Sigmoid colon (tissue), 7 donors: ENCODE measurements around the gene RACGAP1. TPM values are rescaled to one million over a fixed set of nuclear protein-coding genes. Genes with fewer than 3 reads are reported as not detected.

Source experiments
- DNase-seq: peaks from one replicate; pipeline ENCODE4 v3.0.0-alpha.2; 2019
- H3K27ac ChIP-seq, 4 donors: fragments of 200-600 bp; sonication (generic); one replicate each; pipeline ENCODE4 v1.5.1; 2016 to 2019; ENCODE audit warnings: mild to moderate bottlenecking in 1 of 4
- H3K27me3 ChIP-seq, 3 donors: fragments of 200-600 bp; sonication (generic); one replicate each; pipeline ENCODE4 v1.5.1; 2019; ENCODE audit warnings: mild to moderate bottlenecking in 1 of 3
- H3K36me3 ChIP-seq, 4 donors: fragments of 200-600 bp; sonication (generic); one replicate each; pipeline ENCODE4 v1.5.1; 2016 to 2019
- H3K4me1 ChIP-seq, 4 donors: fragments of 200-600 bp; sonication (generic); one replicate each; pipeline ENCODE4 v1.5.1; 2017 to 2019
- H3K4me3 ChIP-seq, 4 donors: fragments of 200-600 bp; sonication (generic); one replicate each; pipeline ENCODE4 v1.5.1; 2017 to 2019; ENCODE audit warnings: mild to moderate bottlenecking in 2 of 4, moderate library complexity in 1 of 4
- H3K9me3 ChIP-seq, 4 donors: fragments of 200-600 bp in 3 of 4; sonication (generic) in 3 of 4; one replicate each; pipeline versions ENCODE4 v1.5.1 to v1.6.1; 2013 to 2019
- EP300 ChIP-seq, 4 donors: sonication (generic); formaldehyde crosslinking; IDR thresholded peaks; one replicate each; pipeline ENCODE4 v1.6.1; 2017; ENCODE audit warnings: antibody characterized with exemption in 4 of 4
- POLR2A ChIP-seq, 2 donors: fragments of 450-650 bp; IDR thresholded peaks; one replicate each; pipeline ENCODE4 v1.6.1; 2016; ENCODE audit warnings: antibody characterized with exemption in 2 of 2, mild to moderate bottlenecking in 2 of 2, moderate library complexity in 2 of 2
- POLR2AphosphoS5 ChIP-seq, 4 donors: sonication (generic); formaldehyde crosslinking; IDR thresholded peaks; one replicate each; pipeline ENCODE4 v1.6.1; 2017; ENCODE audit warnings: antibody characterized with exemption in 4 of 4
- WGBS, 2 donors: extraction: QIAGEN DNeasy Blood & Tissue Kit; methylation state at CpG; one replicate each; pipeline ENCODE4 v1.1.7; 2013; 5-methylcytosine and 5-hydroxymethylcytosine counted together
- intact Hi-C: fragments of 100-400 bp; cut with DNase I; formaldehyde crosslinking; loops from one replicate; pipeline ENCODE4 v1.15.1; 2023
- polyA plus RNA-seq, 3 donors: library from polyadenylated mRNA; stranded (reverse); fragments of 200-250 nt; gene quantifications; one replicate each; pipeline ENCODE4 v1.2.3, GENCODE V29; 2013
- total RNA-seq, 4 donors: library from RNA; depleted of rRNA; stranded (reverse); fragments of >200 nt; gene quantifications; one replicate each; pipeline ENCODE4 v1.1.0, GENCODE V29; 2016
- TF ChIP-seq, protein P1 (sequence below), 4 experiments: fragments of 450-650 bp in 3 of 4; fragments of 200-600 bp in 1 of 4; IDR thresholded peaks; one replicate each; pipeline ENCODE4 v1.5.1; 2016 to 2019; ENCODE audit warnings: antibody characterized with exemption in 4 of 4, mild to moderate bottlenecking in 3 of 4, moderate library complexity in 2 of 4
- donor health status: healthy with polysubstance abuse.
- donor health status: Bipolar disorder and iron deficiency.
- donor health status: healthy.

The RACGAP1 gene
- total and polyA plus RNA-seq, 7 donors, result 4.8 to 42.6 (median 22.5) TPM

DNA sequence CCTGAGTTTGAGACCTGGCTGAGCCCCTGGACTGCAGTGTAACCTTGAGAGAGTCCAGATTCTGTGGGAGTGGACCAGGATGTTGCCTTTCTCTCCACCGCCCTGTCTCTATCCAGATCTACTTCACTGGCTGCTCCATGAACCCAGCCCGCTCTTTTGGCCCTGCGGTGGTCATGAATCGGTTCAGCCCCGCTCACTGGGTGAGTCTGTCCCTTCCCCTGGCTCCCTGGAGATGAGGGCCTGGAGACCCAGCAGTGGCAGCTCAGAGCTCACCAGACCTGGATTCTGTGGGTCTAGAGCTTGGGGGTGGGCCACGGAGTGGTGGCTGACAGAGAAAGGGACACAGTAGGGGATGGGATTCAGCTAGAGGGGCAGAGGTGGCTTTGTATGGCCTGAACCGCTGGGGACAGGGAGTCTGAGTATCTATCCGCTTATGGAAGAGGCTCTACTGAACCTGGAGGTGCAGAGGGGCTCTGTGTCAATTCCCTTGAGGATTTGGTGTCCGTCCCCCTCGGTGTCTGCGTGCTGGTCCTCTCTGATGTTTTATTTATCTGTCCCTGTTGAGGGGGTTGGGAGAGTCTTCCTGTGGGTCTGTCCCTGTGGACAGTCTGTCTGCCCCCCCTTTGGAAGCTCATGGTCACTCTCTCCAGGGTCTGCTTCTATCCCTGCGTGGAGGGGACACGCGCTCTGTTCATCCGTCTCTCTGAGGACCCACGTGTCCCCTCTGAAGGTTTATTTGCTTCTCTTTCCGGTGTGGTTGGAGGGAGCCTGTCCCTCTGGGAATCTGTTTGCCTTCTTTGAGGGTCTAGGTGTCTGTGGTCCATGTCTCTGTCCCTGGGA is 61.1 kb downstream of the RACGAP1 start:
- intact Hi-C loops, result loop anchor here (10.0 kb wide), 1 partner anchor 189 kb away; no protein-coding TSS in a partner anchor
- Histone ChIP-seq H3K36me3 (no peaks in the 10 kb centered on the region), H3K27ac (no peak overlapping the region), H3K9me3 (no peaks in the 10 kb centered on the region), H3K27me3 (peaks cover 19 to 47% (median 25%) of the 10 kb centered on the region in 3 donors), H3K4me3 (no peak overlapping the region), H3K4me1 (peaks cover 0 to 20% (median 19%) of the 10 kb centered on the region in 4 donors)
- TF ChIP-seq, protein P1, sequence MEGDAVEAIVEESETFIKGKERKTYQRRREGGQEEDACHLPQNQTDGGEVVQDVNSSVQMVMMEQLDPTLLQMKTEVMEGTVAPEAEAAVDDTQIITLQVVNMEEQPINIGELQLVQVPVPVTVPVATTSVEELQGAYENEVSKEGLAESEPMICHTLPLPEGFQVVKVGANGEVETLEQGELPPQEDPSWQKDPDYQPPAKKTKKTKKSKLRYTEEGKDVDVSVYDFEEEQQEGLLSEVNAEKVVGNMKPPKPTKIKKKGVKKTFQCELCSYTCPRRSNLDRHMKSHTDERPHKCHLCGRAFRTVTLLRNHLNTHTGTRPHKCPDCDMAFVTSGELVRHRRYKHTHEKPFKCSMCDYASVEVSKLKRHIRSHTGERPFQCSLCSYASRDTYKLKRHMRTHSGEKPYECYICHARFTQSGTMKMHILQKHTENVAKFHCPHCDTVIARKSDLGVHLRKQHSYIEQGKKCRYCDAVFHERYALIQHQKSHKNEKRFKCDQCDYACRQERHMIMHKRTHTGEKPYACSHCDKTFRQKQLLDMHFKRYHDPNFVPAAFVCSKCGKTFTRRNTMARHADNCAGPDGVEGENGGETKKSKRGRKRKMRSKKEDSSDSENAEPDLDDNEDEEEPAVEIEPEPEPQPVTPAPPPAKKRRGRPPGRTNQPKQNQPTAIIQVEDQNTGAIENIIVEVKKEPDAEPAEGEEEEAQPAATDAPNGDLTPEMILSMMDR (IDR thresholded peaks at IDR 0.05), result no peak
- no peak for TF ChIP-seq POLR2AphosphoS5 (IDR thresholded peaks at IDR 0.05)
- TF ChIP-seq POLR2A (IDR thresholded peaks at IDR 0.05), result no peak
- no peak for TF ChIP-seq EP300 (IDR thresholded peaks at IDR 0.05)
- WGBS, 2 donors, result 82 to 88% methylated on average over 16 to 17 of the region's 17 CpGs
- no peak for DNase-seq

DNA sequence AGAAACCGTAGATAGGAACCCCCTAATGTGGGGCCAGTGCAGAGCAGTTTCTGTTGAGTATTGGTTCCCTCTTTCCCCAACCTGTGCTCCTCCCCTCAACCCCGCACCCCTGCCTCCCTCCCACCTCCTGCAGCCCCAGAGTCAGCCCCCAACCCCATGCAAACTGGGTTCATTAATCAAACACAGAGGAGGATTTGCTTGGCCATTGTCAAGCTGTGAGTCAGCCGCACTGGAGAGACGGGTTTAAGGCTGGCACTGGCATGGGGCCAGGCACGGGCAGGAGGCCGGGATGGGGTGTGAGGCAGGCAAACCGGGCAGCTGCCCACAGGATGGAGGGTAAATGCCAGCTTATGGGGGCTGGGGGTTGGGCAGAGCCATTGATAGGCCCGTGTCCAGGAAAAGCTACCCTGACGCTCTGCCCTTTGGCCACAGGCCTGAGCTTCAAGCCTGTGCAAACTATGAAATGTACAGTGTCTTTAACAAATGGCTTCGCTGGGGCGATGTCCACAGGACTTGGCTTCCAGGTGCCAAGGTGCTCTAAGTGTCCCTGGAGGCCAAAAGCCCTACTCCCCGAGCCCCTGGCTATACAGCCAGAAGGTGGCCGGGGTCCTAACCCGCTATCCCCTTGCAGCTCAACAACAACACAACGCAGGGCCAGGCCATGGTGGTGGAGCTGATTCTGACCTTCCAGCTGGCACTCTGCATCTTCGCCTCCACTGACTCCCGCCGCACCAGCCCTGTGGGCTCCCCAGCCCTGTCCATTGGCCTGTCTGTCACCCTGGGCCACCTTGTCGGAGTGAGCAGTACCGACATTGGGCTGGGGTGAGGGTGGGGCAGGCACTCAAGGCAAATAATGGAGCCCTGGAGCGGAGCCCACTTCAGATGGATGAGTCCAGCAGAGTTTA is 62.2 kb downstream of the RACGAP1 start:
- intact Hi-C loops, result loop anchor here (10.0 kb wide), 1 partner anchor 188 kb away; no protein-coding TSS in a partner anchor
- Histone ChIP-seq H3K4me1 (peaks cover 0 to 20% (median 19%) of the 10 kb centered on the region in 4 donors), H3K27me3 (peaks cover 22 to 48% (median 36%) of the 10 kb centered on the region in 3 donors), H3K27ac (no peak overlapping the region), H3K36me3 (no peaks in the 10 kb centered on the region), H3K9me3 (no peaks in the 10 kb centered on the region), H3K4me3 (no peak overlapping the region)
- DNase-seq, result no peak
- WGBS, 2 donors, result 52 to 75% methylated on average over 21 of the region's 21 CpGs
- TF ChIP-seq POLR2A (IDR thresholded peaks at IDR 0.05), result no peak
- no peak for TF ChIP-seq EP300 (IDR thresholded peaks at IDR 0.05)
- TF ChIP-seq POLR2AphosphoS5 (IDR thresholded peaks at IDR 0.05), result no peak
- TF ChIP-seq, protein P1 (IDR thresholded peaks at IDR 0.05), result no peak

- Histone ChIP-seq H3K36me3 (no peaks in the 10 kb centered on the region), H3K9me3 (no peaks in the 10 kb centered on the region), H3K27ac (no peak overlapping the region), H3K27me3 (peaks cover 22 to 57% (median 37%) of the 10 kb centered on the region in 3 donors), H3K4me3 (peak overlapping the region in 1 of 4 donors; percentile 18), H3K4me1 (peaks cover 0 to 13% (median 12%) of the 10 kb centered on the region in 4 donors)
- TF ChIP-seq POLR2A (IDR thresholded peaks at IDR 0.05) (no peak), POLR2AphosphoS5 (IDR thresholded peaks at IDR 0.05) (no peak), EP300 (IDR thresholded peaks at IDR 0.05) (no peak)
- TF ChIP-seq, protein P1 (IDR thresholded peaks at IDR 0.05), result no peak
- 63 to 78% methylated on average over 37 of the region's 37 CpGs for WGBS, 2 donors
- no peak for DNase-seq
- intact Hi-C loops, result loop anchor here (10.0 kb wide), 1 partner anchor 187 kb away; no protein-coding TSS in a partner anchor
Observed at GRCh38 chr12:49961993-49962764, 63.1 kb downstream of the RACGAP1 start.
